Hepatocyte (in vitro differentiated cells): ENCODE data around the gene ALPG.
"Not testable (repeated sequence)": the region's sequence is repeated elsewhere in the genome, so short reads cannot be mapped to it uniquely, and the experiment has no call there.

ENCODE experiments used
- EZH2 ChIP-seq: fragments of 200-600 bp; sonication (generic); IDR thresholded peaks from 2 replicates; pipeline ENCODE4 v1.6.1; 2016; ENCODE audit warnings: antibody characterized with exemption, mild to moderate bottlenecking, borderline replicate concordance
- EZH2phosphoT487 ChIP-seq: fragments of 200-600 bp; sonication (generic); IDR thresholded peaks from one replicate; pipeline ENCODE4 v1.6.1; 2018; ENCODE audit warnings: antibody characterized with exemption, mild to moderate bottlenecking, low read depth, moderate library complexity; ENCODE audit not compliant: unreplicated experiment, severe bottlenecking

DNA sequence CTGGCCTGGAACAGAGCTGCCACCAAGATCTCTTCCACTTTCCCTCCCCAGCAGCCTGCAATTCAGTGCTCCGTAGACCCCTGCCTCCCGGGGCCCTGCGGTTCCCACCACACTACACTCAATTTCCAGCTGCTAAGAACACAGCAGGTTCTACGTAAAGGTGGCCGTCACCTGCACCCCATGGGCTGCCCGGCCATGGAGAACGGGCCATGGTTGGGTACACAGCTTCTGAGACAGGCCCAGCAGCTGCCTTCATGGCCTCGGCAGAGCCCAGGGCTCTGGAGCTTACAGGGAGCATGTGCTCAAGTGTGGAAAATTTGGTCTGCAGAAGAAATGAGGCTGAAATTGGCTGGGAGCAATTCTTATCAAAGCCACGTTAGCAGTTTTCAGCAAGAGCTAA is 27.0 kb downstream of the ALPG start:
- TF ChIP-seq EZH2, EZH2phosphoT487: not testable (repeated sequence)
